Calu3 (cell line): ENCODE measurements around the gene ONECUT2. TPM values are rescaled to one million over a fixed set of nuclear protein-coding genes. Genes with fewer than 3 reads are reported as not detected.

Experiments used
- BruUV-seq: library from RNA; stranded (reverse); fragments of 400-500 nt; replicated peaks from 2 replicates; lab custom pipeline; 2021; lab: Mats Ljungman, UMichigan
- CTCF ChIA-PET: fragments of 300-600 bp; sonication (Branson Sonifier 250); formaldehyde crosslinking; loops from one replicate; lab custom pipeline; 2022; ENCODE audit warnings: antibody characterized with exemption; lab: Charles Lee
- DNase-seq: peaks from one replicate; pipeline ENCODE4 v3.0.0; 2022
- H3K27ac Mint-ChIP-seq: one replicate; pipeline ENCODE4 v1.8.0; 2022; ENCODE audit warnings: mixed read lengths; ENCODE audit not compliant: unreplicated experiment
- H3K27me3 Mint-ChIP-seq: one replicate; pipeline ENCODE4 v1.8.0; 2022; ENCODE audit warnings: mixed read lengths; ENCODE audit not compliant: unreplicated experiment
- H3K36me3 Mint-ChIP-seq: one replicate; pipeline ENCODE4 v1.8.0; 2022; ENCODE audit warnings: mild to moderate bottlenecking, moderate library complexity, mixed read lengths; ENCODE audit not compliant: insufficient read depth, unreplicated experiment
- H3K4me1 Mint-ChIP-seq: one replicate; pipeline ENCODE4 v1.8.0; 2022; ENCODE audit warnings: mild to moderate bottlenecking, low read depth, mixed read lengths; ENCODE audit not compliant: unreplicated experiment
- H3K4me3 Mint-ChIP-seq: one replicate; pipeline ENCODE4 v1.8.0; 2022; ENCODE audit warnings: mild to moderate bottlenecking, low read depth, moderate library complexity, mixed read lengths; ENCODE audit not compliant: unreplicated experiment
- H3K9me3 Mint-ChIP-seq: one replicate; pipeline ENCODE4 v1.8.0; 2022; ENCODE audit warnings: low read depth, mixed read lengths; ENCODE audit not compliant: unreplicated experiment
- intact Hi-C: fragments of 100-400 bp; cut with micrococcal nuclease; formaldehyde crosslinking; loops from one replicate; pipeline ENCODE4 v1.10.0; 2022; ENCODE audit not compliant: unreplicated experiment
- total RNA-seq: library from RNA; stranded (reverse); gene quantifications from 2 replicates; pipeline ENCODE4 v1.2.3, GENCODE V29; 2022
- TF ChIP-seq, protein P1 (sequence below): fragments of 200-600 bp; IDR thresholded peaks from one replicate; pipeline ENCODE4 v1.8.0; 2022; ENCODE audit warnings: antibody characterized with exemption; ENCODE audit not compliant: unreplicated experiment

Gene ONECUT2
- total RNA-seq, 1 experiment from 2014 or later, result 182 TPM

DNA sequence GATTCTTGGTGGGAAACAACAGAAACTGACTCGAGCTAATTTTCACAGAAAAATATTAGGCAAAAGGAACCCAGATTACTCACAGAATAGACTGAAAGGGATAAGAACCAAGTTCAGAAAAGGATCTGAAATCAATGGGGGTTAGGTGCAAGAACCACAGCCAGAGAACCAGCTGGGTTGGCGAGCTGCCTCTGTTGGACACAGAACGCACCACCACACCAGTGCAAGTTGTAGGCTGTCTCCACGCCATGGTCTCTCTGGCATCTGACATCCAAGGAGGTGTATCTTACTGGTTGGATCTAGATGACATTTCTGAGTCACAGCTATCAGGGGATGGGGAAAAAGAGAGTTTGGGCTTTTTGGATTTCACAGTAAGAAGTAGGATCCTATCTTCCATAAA is 18.6 kb upstream of the ONECUT2 start:
- DNase-seq, result no peak
- H3K4me1 Mint-ChIP-seq, result no peaks in the 10 kb centered on the region
- H3K27ac Mint-ChIP-seq, result no peak overlapping the region
- H3K36me3 Mint-ChIP-seq, result no peaks in the 10 kb centered on the region
- no peaks in the 10 kb centered on the region for H3K27me3 Mint-ChIP-seq
- TF ChIP-seq, protein P1, sequence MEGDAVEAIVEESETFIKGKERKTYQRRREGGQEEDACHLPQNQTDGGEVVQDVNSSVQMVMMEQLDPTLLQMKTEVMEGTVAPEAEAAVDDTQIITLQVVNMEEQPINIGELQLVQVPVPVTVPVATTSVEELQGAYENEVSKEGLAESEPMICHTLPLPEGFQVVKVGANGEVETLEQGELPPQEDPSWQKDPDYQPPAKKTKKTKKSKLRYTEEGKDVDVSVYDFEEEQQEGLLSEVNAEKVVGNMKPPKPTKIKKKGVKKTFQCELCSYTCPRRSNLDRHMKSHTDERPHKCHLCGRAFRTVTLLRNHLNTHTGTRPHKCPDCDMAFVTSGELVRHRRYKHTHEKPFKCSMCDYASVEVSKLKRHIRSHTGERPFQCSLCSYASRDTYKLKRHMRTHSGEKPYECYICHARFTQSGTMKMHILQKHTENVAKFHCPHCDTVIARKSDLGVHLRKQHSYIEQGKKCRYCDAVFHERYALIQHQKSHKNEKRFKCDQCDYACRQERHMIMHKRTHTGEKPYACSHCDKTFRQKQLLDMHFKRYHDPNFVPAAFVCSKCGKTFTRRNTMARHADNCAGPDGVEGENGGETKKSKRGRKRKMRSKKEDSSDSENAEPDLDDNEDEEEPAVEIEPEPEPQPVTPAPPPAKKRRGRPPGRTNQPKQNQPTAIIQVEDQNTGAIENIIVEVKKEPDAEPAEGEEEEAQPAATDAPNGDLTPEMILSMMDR, result no peak
- no TSS peak for BruUV-seq
- intact Hi-C loops, result no loop called here
- no peaks in the 10 kb centered on the region for H3K9me3 Mint-ChIP-seq
- CTCF ChIA-PET, result no interaction called here
- no peak overlapping the region for H3K4me3 Mint-ChIP-seq

DNA sequence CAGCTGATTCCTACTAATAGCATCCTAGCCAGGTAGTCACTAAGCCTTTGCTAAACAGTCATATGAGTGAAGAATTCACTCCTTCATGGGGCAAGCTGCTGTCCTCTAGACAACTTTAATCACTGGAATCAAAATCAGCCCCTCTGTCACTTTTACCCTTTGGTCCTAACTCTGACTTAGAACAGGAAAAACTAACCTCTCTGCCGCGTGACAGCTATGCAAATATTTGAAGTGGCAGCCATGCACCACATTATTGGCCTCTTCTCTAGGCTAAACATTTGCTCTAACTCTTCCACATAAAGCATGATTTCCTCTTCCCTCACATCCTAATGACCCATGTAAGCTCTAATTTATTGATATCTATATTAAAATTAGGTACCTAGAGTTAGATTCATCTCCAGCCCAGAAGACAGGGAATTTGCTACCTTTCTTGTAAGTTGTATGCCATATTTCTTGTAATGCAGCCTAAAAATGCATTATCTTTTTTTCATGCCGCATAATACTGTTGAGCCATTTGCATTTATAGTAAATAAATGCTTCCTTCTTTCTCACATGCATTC is 12.8 kb upstream of the ONECUT2 start:
- H3K4me1 Mint-ChIP-seq, result peaks cover 11% of the 10 kb centered on the region
- TF ChIP-seq, protein P1, result no peak
- H3K9me3 Mint-ChIP-seq, result no peaks in the 10 kb centered on the region
- CTCF ChIA-PET, result no interaction called here
- no peak overlapping the region for H3K4me3 Mint-ChIP-seq
- no peaks in the 10 kb centered on the region for H3K27me3 Mint-ChIP-seq
- H3K27ac Mint-ChIP-seq, result no peak overlapping the region
- no peak for DNase-seq
- intact Hi-C loops, result no loop called here
- BruUV-seq, result no TSS peak
- H3K36me3 Mint-ChIP-seq, result no peaks in the 10 kb centered on the region

DNA sequence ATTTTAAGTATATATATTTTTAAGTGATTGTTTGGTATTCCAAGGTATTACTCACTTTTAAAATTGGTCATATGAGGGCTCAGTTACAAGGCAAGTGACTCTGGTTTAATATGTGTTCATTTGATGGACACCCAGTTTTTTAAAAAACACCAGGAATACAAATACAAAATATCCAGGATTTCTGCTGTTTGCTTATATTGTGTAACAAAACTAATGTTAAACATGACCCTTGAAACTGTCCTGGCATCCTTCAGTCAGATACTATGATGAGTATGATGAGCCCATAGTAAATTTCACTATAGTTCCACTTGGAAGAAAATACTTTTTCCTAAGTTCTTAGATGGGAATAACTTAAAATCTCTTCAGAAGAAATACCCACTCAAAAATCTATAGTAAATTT is 11.4 kb upstream of the ONECUT2 start:
- no peak for DNase-seq
- Mint-ChIP-seq H3K4me3 (no peak overlapping the region), H3K9me3 (no peaks in the 10 kb centered on the region), H3K27ac (no peak overlapping the region), H3K27me3 (no peaks in the 10 kb centered on the region), H3K36me3 (peaks cover 2% of the 10 kb centered on the region), H3K4me1 (peaks cover 11% of the 10 kb centered on the region)
- CTCF ChIA-PET, result no interaction called here
- intact Hi-C loops, result no loop called here
- no TSS peak for BruUV-seq
- TF ChIP-seq, protein P1, result no peak

DNA sequence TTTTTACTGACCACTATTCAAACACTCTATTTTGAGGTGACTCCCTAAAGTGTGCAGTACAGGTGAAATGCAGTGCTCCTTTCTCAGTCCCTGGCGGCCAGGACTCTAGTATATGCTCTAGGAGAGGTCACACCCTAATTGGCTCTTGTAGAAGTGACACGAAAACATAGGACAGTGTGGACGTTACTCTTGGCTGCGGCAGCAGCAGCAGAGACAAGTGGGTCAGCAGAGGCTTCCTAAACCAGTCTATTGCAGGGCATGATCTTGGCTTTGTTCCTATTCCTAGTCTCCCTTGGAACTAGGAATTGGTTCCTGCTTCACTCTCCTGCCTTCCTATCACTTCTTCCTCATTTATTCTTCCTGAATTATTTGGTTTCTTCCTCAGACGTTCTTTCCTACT is 10.1 kb upstream of the ONECUT2 start:
- peaks cover 11% of the 10 kb centered on the region for H3K4me1 Mint-ChIP-seq
- no peak for DNase-seq
- peaks cover 15% of the 10 kb centered on the region for H3K36me3 Mint-ChIP-seq
- H3K9me3 Mint-ChIP-seq, result no peaks in the 10 kb centered on the region
- CTCF ChIA-PET, result interaction anchor here (0.6 kb wide), 1 partner anchor 8 kb away, joined by 3 read pairs; no protein-coding TSS in a partner anchor
- intact Hi-C loops, result no loop called here
- no peaks in the 10 kb centered on the region for H3K27me3 Mint-ChIP-seq
- H3K27ac Mint-ChIP-seq, result no peak overlapping the region
- no TSS peak for BruUV-seq
- TF ChIP-seq, protein P1, result no peak
- no peak overlapping the region for H3K4me3 Mint-ChIP-seq
